Stimulated activated CD8-positive, alpha-beta memory T cell treated with anti-CD3 and anti-CD28 coated beads, Interleukin-12 subunit alpha, Interleukin-12 subunit beta, amount 100 ng/mL, for 1 hour (primary cell): ENCODE data around the gene TAF1D.
"Not testable (repeated sequence)": the region's sequence is repeated elsewhere in the genome, so short reads cannot be mapped to it uniquely, and the experiment has no call there.

Source experiments
- DNase-seq: peaks from one replicate; pipeline ENCODE4 v3.0.0-alpha.2; 2020; ENCODE audit warnings: low read depth

The TAF1D gene, protein sequence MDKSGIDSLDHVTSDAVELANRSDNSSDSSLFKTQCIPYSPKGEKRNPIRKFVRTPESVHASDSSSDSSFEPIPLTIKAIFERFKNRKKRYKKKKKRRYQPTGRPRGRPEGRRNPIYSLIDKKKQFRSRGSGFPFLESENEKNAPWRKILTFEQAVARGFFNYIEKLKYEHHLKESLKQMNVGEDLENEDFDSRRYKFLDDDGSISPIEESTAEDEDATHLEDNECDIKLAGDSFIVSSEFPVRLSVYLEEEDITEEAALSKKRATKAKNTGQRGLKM

DNA sequence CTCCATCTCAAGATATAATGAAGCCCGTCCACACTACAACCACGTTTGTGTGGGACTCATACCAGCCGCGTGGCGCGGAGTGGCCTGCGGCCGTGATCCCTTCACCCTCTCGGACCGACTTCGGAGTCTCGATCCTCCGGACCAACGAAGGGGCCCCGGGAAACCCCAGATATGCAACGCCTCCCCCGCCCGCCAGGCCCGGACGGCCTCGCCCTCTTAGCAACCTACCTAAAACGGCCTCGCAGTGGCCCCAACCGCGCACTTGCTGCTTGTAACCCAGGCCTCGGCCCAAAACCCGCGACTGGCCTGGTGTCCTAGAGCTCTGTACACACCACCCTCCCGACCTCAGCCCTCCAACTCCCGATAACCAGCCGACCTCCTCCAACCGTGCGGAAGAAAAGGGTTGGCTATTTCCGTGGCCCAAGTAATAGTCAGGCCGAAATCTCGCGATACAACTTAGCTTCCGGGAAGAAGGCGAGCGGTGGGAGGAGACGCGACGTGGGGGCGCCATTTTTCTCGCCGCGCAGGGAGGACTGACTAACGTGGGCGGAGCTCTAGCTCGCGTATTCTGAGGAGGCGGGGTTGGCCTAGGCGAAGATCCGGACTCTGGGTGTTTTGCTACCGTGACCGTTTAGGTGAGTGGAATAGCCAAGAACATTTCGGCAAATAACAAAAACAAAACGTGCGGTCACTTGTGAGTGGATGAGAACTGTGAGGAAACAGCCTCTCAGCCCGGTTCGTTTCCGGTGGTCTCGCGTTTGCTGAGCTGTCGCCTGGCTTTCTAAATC lies at the start of gene TAF1D, which contains the start of gene C11orf54:
TSS of gene TAF1D (minus strand) at position 402 of the 788 bp plus-strand sequence. CDS start 2,191 bp downstream, outside the sequence.
TSS of gene C11orf54 (plus strand) at position 579 of the 788 bp plus-strand sequence. CDS start 5,722 bp downstream, outside the sequence.
- peak; percentile 96 for DNase-seq

DNA sequence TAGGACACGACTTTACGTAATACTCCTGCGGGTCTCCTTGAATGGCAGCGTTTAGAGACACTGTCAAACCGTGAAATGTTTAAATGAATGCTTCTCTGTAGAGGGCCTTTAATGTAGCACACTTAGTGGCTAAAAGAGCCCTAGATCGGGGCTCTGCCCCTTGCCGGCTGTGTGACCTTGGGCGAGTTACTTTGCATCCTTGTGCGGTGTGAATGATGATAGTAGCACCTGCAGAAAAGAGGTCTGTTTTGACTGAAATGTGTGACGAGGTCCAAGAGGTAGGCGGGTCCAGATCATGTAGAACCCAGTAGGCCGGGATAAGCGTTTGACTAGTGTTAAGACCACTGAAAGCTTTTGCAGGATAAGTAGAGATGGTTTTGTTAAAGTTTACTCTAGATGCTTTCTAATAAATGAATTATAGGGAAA lies 43.7 kb upstream of the TAF1D start:
- DNase-seq, result no peak

DNA sequence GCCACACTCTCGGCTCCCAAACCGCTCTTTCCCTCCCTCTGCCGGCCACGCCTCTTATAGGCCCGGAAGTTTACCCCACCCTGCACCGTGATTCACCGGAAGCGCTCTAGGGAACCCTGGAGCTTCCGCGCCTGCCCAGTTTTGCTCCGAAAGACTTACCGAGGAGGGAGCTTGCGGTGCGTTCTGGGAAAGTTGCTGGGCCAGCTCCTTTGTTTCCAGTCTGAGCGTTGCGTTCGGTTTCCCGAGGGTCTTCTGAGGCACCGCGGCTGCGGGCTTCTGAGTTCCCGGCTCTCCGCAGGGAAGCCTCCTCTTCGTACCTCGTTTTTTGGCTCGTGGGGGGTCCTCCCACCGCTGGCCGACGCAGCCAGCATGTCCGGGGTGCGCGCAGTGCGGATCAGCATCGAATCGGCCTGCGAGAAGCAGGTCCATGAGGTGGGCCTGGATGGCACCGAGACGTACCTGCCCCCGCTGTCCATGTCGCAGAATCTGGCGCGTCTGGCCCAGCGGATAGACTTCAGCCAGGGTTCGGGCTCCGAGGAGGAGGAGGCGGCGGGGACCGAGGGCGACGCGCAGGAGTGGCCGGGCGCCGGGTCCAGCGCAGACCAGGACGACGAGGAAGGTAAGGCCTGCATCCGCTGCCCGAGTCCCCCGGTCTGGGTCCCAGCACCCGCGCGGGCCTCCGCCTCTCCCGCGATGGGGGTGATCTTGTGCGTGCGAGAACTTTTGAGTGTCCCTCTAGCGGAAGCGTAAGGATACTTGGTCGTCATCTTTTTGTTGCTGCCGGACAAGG lies 43.0 kb upstream of the TAF1D start, which contains the start of gene MED17:
TSS of gene MED17 (plus strand) at position 138 of the 790 bp plus-strand sequence. CDS start at position 370, 232 bp downstream.
- DNase-seq, result peak; percentile 87

DNA sequence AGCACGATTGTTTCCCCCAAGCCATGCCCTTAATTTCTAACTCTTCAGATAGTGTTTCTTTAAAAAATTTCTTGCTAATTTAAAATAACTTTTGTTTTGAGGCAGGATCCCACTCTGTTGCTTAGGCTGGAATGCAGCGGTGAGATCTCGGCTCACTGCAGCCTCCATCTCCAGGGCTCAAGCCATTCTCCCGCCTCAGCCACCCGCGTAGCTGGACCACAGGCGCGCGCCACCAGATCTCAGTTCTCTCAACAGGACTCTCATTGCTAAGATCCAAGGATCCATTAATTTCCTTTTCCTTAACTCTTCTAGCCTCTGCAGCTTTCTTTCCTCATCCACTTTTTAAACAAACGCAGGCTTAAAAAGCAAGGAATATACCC lies 42.5 kb upstream of the TAF1D start:
- no peak for DNase-seq

DNA sequence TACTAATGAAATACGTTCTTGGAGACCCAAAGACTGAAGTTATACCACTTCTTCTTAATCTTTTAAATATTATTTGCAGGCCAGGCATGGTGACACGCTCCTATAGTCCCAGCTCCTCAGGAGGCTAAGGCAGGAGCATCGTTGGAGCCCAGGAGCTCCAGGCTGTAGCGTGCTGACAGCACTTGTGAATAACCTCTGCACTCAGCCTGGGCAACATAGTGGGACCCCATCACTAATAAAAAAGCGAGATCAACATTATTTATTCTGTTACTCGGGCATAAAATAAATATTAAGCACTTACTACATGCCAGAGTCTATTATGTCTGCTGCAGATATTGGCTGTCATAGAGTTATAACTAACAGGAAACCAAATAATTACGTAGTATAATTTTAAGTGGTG lies 42.1 kb upstream of the TAF1D start:
- no peak for DNase-seq

DNA sequence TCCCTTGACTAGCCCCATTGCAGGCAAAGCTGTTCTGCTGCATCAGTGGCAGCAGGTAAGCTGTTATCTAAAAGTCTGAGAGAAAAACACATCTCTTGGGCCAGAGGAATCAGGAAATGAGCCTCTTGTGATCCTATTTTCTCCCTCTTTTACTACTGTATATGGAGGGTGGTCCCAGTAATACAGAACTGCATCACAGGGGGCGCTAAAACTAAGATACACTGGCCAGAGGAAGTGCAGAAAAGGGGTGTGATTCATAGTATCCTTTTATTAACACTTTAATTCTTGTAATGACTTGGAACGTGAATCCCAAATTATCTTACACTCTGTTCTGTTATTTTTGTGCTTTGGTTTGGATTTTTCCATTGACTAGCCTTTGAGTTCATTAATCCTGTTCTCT lies 34.0 kb upstream of the TAF1D start:
- no peak for DNase-seq

DNA sequence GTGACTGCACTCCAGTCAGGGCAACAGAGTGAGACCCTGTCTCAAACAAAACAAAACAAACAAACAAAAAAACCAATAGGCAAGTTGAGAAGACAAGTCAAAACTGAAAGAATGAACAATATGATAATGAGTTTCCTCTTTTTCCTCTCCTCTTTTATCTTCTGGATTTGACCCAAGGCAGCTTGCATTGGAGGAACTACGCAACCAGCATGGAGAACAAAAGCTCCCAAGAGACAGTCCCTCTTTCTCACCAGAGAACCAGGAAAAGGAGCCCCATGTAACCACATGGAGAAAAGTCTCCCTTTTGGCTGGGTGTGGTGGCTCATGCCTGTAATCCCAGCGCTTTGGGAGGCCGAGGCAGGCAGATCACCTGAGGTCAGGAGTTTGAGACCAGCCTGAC lies 33.3 kb upstream of the TAF1D start:
- not testable (repeated sequence) for DNase-seq

DNA sequence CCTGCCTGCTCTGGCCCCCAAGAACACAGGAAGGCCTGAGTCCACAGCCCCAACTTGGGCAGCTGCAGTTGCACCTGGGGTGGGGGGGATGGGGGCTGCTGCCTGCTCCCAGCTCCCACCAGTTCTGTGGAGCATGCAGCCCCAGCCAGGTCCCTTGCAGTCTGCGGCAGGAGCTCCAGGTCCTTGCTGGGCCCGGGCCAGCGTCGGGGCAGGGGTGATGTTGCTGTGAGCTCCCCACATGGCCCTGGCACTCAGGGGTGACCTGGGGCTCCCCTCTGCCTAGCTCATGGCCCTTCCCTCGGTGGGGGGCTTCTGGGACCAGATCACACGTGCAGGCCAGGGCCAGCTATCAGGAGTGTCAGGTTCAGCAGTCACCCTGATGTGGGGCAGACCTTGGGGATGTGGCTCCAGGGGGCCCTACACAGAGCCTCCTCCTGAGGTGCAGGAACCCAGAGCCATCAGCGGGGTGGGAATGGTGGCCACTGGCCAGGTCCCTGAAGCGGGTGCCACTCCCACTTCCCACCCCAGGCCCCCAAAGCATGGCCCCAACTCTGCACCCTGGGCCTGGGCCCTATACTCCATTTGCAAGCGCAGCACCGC lies 32.4 kb upstream of the TAF1D start:
- no peak for DNase-seq

DNA sequence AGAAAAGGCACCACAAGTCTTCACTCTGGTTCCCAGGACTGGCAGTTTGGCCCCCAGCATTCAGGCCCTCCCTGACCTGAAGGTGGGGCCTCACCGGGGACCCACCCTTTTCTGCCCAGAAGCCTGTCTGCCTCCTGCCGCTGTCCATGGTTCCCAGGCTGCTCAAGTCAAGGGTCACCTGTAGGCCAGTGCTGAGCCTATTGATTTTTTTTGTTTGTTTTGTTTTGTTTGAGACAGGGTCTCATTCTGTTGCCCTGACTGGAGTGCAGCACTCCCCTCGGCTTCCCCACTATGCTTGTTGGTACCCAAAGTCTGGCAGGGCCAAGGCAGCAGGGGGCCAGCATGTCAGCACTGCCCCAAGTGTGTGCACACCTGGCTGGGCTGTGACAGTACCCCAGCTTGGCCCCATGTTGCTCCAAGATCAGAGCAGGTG lies 31.8 kb upstream of the TAF1D start:
- DNase-seq, result no peak

DNA sequence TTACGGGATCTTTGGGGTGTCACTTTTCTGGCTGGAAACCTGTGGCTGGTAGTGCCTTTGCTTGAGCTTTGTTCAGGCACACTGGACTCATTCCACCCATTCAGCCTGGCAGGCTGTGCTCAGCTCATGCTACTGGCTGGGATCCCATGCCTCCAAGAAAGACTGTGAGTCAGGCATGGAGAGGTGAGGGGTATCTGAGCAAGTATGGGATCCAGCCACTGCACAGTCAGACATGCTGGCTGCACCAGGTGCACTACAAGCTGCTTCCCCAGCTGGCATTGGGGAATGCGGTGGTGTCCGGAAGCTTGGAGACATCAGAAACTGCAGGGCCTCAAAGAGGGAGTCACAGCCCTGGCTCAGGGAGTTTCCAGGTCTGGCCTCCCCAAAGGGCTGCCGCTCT lies 30.8 kb upstream of the TAF1D start:
- DNase-seq, result no peak

DNA sequence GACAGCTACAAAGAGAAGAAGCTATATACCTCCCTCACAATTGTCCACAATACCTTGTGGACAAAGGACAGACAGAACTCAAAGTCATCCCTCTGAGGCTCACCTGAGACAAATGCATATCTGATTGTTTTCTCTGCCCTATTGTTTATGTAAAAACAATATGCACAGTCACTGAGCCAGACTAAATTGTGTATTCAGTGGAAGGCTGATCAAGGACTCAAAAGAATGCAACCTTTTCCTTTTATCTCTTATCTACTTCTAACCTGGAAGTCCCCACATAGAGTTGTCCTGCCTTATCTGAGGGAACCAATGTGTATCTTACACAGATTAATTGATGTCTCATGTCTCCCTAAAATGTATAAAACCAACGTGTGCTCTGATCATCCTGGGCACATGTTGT lies 28.9 kb upstream of the TAF1D start:
- no peak for DNase-seq

DNA sequence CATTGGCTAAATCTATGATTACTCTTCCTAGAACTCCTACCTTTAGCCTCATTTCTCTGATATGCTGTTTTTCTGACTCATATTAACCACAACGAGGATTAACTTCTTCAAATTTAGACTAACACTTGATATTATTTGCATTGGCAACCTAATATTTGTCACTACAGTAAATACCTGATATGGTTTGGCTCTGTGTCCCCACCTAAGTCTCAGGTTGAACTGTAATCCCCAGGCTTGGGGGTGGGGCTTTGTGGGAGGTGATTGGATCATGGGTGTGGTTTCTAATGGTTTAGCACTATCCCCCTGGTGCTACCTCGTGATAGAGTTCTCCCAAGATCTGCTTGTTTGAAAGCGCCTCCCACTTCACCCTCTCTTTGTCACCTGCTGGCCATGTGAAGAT lies 25.7 kb upstream of the TAF1D start:
- no peak for DNase-seq

DNA sequence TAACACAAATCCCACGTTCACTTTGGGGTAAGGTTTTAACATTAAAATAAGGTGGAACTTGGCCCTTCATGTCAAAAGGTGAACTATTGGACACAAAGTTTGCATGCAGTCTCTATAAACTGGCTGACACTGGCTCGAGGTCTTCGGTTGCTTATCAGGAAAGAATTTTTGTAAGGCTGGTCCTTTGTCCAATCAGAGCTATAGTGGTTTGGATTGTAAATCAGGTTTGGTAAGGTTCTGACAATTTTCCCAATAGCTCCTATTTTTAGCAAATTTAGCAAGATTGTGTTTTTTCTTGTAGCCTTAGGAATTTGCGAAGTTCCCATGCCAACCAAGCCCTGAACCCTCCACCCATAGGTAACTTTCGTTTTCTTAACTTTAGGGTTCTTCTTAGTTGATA lies 25.2 kb upstream of the TAF1D start:
- DNase-seq, result no peak

DNA sequence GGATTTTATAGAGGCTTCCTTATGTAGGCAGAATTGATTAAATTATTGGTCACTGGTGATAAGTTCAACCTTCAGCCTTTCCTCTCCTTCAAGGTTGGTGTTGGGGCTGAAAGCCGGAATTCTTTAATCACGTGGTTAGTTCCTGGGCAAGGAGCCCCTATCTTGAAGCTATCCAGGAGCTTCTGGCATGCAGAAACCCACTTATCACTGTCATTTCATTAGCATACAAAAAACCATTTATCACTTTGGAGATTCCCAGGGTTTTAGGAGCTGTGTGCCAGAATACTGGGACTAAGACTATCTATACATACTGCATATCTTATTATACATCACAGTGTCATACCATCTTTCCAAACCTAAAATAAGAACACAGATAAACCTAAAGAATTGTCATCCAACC lies 24.3 kb upstream of the TAF1D start:
- no peak for DNase-seq

DNA sequence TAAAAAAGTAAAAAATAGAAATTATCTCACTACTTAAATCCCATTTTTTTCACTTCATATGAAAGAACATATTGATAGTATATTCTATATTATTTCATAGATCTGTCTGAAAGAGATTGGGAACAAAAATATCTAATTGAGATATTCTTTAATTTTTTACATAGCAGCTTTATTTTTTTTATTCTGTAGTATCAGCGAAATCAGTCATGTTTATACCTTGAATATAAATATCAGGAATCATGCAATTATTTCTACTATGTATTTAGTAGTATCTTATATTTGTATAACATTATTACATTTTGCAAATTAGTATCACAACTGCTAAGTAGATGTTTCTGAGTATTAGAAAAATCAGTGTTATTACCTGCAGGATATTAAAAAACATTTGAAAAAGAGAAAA lies 20.6 kb upstream of the TAF1D start:
- no peak for DNase-seq

DNA sequence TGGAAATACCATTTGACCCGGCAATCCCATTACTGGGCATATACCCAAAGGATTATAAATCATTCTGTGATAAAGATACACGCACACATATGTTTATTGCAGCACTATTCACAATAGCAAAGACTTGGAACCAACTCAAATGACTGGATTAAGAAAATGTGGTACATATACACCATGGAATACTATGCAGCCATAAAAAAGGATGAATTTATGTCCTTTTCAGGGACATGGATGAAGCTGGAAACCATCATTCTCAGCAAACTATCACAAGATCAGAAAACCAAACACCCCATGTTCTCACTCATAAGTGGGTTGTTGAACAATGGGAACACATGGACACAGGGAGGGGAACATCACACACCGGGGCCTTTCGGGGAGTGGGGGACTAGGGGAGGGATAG lies 17.8 kb upstream of the TAF1D start:
- not testable (repeated sequence) for DNase-seq

DNA sequence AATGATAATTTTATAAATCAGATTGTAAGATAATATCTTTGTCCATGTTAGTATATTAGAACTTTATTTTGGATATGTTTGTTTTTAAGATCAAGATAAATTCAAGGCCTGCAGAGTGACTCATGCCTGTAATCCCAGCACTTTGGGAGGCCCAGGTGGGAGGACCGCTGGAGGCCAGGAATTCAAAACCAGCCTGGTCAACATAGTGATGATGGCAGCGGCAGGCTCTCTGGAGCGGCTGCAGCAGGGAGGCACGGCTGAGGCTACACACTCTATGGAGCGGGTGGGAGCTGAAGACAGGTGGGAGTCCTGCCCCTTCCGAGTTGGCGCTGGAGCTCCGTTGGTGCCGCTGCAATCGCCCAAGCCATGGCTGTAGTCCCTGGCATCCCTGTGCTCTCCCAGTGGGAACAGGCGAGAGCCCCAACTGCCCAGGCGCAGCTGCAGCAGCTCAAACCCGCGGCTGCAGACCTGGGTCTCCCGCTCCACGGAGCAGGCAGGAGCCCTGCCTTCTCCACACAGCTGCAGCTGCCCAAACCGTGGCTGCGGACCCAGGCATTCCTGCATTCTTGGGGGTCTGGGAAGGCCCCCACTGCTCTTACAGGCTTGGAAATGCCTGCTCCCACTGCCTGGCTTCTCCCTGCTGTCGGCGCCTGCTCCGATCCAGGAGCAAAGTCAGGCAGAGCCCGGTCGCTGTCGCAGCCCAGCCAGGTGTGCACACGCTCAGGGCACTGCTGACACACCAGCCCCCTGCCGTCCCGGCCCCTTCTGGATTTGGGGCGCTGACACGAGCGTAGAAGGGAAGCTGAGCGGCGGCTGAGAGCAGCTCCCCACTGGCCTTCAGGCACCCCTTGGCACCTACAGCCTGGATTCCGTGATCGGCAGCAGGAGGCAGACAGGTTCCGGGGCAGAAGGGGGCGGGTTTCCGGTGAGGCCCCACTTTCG lies 16.9 kb upstream of the TAF1D start:
- DNase-seq, result no peak

DNA sequence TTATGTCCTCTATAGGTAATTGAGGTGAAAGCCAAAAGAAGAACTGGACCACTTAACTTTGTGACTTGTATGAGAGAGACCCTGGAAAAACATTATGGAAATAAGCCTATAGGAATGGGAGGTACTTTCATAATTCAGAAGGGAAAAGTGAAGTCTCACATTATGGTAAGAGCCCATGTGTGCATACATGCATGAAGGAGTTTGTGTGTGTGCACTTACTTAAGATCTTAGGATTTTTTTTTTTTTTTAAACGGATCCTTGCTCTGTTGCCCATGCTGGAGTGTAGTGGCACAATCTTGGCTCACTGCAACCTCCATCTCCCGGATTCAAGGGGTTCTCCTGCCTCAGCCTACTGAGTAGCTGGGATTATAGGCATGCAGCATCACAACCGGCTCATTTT lies 16.0 kb upstream of the TAF1D start:
- no peak for DNase-seq

DNA sequence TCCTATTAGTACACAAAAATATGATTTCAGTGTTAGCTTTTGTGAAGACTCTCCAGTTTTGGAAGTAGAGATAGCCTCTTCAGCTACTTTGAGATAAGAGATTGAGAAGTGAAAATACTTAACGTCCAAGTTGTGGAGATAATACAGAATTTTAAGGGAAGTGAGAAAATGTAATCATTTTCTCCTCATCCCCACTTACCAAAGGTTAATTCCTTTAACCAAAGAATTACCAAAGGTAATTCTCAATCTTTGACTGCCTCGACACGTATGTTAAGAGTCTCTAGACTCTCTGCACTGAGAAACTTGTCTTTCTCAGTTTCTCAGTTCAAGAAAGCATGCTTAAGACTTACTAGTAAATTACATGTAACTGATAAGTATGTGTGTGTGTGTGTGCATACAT lies 15.5 kb upstream of the TAF1D start:
- no peak for DNase-seq

DNA sequence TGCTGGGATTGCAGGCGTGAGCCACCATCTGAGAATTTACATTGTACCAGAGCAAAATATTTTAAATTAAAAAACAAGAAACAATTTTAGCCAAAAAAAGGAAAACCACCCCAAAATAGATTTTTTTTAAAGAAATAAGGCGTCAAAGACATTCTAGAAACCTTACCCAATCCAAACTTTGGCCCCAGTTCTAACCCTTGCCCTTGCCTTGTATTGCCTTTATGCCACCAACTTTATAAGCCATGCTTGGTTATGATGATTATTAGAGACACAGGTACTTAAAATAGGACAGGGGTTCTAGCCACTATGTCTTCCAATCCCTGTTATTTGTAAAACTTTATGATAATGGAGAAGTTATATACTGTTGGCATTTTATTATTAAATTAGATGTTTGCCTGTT lies 11.9 kb upstream of the TAF1D start:
- DNase-seq, result no peak

DNA sequence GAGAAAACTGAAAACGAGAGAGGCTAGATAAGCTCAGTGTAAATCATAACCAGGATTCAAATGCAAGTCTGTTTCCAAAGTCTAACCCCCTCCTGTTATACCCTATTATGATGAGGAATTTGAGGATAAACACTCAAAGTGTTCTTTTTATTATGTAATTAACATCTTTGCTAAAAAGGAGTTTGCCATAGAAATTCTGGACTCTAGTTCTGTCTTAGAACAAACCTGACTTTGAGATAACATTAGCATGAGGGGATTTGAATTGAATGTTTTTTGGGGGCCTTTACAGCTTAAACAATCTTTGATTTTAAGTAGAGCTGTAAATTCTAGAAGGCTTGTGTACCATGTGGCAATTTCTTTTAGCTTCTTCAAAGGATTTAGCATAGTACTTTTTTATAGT lies 9.7 kb upstream of the TAF1D start:
- DNase-seq, result no peak
